GM18951 (cell line): ENCODE measurements around the gene FGF9.

Experiments
- POLR2A ChIP-seq: IDR thresholded peaks from 4 replicates; pipeline ENCODE4 v1.6.1; 2011; ENCODE audit warnings: mild to moderate bottlenecking; ENCODE audit not compliant: insufficient read length, insufficient read depth; ENCODE audit errors: extremely low read depth
- in situ Hi-C: fragments of 300-500 bp; cut with MboI; formaldehyde crosslinking; loops from one replicate; pipeline ENCODE4 v1.12.0; 2022; ENCODE audit warnings: low sequenced_read_pairs, mixed read lengths, inconsistent platforms; ENCODE audit not compliant: unreplicated experiment

FGF9 gene

GRCh38 chr13:21742096-21742495, 71.2 kb downstream of the FGF9 start:
- TF ChIP-seq POLR2A, result no peak
- in situ Hi-C loops, result no loop called here

DNA sequence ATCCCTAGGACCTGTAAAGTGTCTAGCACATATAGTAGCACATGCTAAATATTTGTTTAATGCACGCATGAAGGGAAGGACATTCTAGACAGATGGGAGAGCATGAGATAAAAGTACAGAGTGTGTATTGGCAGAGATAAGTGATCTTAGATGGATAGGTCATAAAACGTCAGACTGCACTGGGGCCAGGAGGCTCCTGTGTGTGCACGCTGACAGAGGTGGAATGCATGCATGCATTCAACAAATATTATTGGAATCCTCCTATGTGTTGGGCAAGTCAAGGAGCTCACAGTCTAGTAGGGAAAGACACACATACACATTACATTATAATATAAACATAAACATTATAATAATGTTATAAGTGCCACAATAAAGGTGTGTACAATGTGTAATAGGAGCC, 73.3 kb downstream of the FGF9 start:
- in situ Hi-C loops, result no loop called here
- no peak for TF ChIP-seq POLR2A

GRCh38 chr13:21745307-21745706, 74.4 kb downstream of the FGF9 start:
- in situ Hi-C loops, result no loop called here
- TF ChIP-seq POLR2A, result no peak

- TF ChIP-seq POLR2A, result no peak
- in situ Hi-C loops, result no loop called here
These were observed 76.6 kb downstream of the FGF9 start for GRCh38 chr13:21747456-21747855.

DNA sequence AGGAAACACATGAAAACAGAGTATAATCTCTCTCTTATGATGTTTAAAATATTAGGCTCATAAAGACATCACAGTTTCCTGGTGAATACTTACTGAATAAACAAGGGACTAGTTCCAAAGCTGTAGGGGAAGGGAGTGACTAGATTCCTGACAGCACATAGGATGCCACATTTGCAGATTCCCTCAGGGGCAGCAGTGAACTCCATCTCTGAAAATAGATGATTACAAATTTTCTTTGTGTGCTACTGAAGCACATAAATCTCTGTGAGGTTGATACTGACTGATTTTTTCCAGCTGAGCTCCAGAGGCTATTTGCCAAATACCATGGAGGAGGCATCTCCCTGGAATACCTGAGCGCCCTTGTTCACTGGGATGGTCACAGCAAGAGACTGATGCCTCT, 77.3 kb downstream of the FGF9 start:
- in situ Hi-C loops, result no loop called here
- no peak for TF ChIP-seq POLR2A

GRCh38 chr13:21749410-21749809, 78.5 kb downstream of the FGF9 start:
- TF ChIP-seq POLR2A, result no peak
- in situ Hi-C loops, result no loop called here

- in situ Hi-C loops, result no loop called here
- TF ChIP-seq POLR2A, result no peak
These were observed 81.6 kb downstream of the FGF9 start for GRCh38 chr13:21752501-21752900.

DNA sequence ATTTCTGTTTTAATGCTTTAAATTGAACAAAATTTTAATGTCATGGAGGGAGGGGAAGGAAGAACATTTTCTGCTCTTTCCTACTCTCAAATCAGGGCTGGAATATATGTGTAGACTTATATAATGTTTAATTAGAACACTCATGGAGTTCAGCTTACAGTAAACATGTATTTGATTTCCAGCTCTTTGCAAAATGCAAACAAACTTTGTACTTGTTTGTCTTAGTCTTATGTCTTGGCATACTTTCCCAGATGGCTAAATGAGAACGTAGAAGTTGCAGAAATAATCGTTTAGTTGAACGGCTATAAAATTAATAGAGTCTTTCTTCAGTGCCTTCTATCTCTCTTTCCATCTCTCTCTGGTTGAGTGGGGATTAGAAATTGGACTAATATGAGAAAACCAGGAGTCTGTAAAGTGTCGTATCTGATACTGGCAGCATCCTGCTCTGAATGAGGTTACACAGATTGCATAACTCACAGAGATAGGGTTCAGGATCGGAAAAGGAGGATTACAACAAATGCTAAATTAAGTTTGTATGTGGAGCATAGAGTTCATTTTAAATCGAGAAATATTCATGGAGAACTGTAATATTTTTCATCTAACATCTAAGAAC, 82.3 kb downstream of the FGF9 start:
- TF ChIP-seq POLR2A, result no peak
- in situ Hi-C loops, result no loop called here
